SIG-M5 (cell line): ENCODE results near the gene AP2A2.

ENCODE experiments used
- DNase-seq: peaks from one replicate; lab custom pipeline; 2025; lab: John Stamatoyannopoulos, UW

The AP2A2 gene

GRCh38 chr11:898540-899190 is 27.0 kb upstream of the AP2A2 start:
- DNase-seq = no peak

DNA sequence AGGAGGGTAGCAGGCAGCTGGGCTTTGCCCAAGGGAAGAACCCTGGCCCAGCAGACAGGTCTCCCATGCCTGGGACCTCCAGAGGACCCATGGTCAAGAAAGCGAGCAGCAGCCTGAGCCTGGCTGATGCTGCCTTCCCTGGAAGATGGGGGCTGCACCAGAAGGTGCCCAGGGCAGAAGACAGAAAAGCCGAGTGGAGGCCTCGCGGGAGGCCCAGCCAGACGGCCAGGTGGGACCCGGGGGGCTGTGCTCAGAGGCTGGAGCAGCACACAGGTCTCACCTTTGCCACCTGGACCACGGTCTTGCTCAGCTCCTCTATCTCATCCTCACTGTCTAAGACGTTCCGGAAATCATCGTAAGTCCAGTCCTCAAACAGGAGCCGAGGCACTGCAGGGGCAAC is 25.9 kb upstream of the AP2A2 start:
- DNase-seq = no peak

DNA sequence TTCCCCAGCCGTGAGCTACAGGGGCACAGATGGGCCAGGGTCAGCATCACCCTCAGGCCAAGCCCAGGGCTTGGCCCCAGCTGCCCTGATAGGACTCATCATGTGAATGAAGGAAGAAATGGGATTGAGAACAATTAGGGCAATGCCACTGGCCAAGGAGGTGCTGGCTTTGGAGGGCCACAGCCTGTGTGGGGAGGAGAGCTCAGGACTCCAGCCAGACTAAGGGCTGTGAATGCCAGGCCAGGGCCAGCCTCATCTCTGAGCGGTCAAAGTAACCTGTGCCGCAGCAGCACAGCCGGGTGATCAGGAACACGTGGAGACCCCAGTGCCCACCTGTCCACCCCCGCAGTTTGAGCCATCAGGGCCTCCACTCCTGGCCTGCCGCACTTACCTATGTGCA is 25.1 kb upstream of the AP2A2 start:
- DNase-seq = no peak

DNA sequence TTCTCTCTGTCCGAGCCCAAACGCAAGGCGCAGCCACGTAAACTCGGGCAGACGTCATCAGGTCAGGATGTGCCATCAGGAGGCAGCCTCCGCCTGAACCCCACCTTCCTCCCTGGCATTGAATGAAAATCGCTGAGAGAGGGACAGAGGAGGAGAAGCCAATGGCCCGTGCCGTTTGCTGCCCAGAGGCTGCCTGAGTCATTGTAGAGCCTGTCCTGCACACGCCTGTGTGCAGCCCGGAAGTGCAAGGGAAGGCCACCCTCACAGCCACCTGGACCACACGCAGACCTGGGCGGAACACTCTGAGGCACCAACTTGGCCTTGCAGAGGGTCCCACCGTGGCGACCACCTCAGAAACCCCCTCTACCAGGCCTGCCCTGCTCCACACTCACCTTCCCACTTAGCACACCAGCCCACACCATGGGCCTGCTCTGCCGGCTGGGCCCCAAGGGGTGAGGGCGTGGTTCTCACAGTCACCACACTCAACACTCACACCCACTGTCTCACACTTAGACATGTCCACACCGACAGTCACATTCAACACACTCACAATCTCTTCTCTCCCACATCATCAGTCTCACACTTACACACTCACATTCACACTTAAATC is 24.1 kb upstream of the AP2A2 start:
- DNase-seq = no peak

DNA sequence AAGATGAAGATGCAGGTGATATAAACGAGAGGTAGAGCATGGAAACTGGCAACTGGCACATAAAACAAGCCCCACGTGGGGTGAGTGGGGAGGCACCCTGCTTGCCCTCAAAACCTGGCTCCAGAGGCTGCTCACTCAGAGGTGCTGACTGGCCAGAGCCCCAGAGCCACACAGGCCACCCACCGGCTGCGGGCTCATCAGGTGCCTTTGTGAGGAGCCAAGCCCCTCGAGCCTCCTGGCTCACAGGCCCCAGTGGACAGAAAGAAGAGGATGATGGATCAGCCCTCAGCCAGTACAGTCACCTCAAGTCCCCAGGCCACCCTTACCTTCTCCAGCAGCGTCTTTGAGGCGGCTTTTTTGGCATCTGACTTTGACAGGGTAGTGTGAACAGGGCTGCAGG is 21.3 kb upstream of the AP2A2 start:
- DNase-seq = no peak

- DNase-seq = no peak
These were observed 19.7 kb upstream of the AP2A2 start for GRCh38 chr11:905952-906351.

DNA sequence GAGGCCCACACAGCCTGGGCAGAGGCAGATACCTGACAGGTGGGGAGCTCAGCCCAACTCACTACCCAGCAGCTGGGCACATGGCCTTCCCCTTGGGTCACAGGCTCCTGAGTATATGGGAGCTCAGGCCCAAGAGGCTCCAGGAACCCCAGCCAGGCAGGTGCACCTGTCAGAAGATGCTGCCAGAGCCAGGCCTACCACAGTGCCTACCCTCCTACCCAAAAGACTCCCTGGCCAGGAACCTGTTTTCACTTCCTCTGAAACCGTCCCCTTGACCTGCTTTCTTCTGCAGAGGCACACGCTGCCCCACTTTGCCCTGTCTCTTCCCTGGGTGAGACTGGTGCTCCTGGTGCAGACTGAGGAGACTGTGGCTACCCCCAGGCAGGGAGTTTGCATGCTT is 18.0 kb upstream of the AP2A2 start:
- no peak for DNase-seq

- no peak for DNase-seq
These were observed 17.4 kb upstream of the AP2A2 start for GRCh38 chr11:908273-908672.

DNA sequence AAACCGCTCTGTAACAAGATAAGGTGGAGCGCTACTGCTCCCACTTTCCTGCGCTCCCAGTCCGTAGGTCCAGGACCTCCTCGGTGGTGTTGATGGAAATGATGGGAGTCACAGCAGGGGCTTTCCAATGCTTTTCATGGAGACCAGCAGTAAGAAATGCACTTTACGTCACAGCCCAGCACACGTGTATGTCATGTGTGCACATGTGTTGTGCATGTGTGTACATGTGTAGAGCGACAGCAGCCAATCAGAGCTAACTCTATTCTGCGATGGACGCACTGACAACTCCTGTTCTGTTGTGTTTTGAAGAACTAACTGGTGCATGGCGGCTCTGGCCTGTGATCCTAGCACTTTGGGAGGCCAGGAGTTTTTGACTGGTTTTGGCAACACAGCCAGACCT is 16.3 kb upstream of the AP2A2 start:
- no peak for DNase-seq

DNA sequence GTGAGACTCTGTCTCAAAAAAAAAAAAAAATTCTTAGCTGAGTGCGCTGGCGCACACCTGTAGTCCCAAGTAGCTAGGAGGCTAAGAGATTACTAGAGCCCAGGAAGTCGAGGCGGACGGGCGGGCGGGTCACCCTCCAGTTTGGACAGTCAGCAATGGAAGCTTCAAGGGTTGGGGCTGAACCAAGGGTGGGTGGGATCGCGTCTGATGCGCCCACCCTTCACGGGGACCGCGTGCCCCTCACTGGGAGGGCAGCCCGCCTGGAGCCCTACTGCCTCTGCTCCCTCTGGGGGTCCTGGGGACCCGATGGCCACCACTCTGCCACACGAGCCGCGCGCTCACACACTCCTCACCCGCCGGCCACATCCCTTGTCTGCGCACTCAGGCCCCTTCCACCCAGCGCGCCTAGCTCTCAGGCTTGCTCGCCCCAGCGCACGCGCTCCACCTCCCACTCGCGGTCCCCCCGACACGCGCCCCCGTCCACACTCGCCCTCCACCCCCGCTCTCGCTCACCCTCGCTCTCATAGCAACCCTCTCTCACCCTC is 15.6 kb upstream of the AP2A2 start:
- no peak for DNase-seq

DNA sequence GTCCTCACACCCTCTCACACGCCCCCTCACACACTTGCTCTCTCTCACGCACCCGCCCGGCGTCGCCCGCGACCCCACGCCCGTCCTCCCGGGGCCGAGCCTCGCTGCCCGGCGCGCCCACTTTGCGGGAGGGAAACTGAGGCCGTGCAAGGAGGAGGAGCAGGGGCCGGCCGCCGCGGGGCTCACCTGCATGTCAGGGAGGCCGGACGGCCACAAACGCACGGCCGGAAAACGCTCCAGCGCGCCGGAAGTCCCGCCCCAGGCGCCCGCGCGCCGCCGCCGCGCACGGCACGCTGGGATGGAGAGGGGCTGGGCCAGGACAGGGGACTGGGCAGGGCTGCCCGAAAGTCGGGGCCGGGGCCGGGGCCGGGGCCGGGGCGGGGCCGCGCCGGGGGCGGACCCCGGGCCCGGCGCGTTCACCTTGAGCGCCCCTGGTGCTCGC is 15.1 kb upstream of the AP2A2 start, which contains the start of gene CHID1:
Gene CHID1, minus strand, starts transcription at position 222 of the 442 bp plus-strand sequence. CDS start 5,994 bp downstream, outside the sequence.
- DNase-seq = no peak

- DNase-seq = no peak
These were observed 14.4 kb upstream of the AP2A2 start for GRCh38 chr11:911031-911889.

DNA sequence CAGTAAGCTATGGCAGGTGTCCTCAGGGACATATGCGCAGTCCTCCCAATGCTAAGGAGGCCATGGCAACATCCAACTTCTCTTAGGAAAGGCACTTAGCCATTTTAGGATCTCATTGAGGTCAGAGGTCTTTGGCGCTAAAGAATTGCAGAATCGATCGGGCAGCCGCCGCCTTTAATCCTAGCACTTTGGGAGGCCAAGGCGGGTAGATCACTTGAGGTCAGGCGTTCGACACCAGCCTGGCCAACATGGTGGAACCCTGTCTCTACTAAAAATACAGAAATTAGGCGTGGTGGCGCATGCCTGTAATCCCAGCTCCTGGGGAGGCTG is 13.8 kb upstream of the AP2A2 start:
- DNase-seq = no peak

- DNase-seq = no peak
These were observed 13.4 kb upstream of the AP2A2 start for GRCh38 chr11:912266-912665.

DNA sequence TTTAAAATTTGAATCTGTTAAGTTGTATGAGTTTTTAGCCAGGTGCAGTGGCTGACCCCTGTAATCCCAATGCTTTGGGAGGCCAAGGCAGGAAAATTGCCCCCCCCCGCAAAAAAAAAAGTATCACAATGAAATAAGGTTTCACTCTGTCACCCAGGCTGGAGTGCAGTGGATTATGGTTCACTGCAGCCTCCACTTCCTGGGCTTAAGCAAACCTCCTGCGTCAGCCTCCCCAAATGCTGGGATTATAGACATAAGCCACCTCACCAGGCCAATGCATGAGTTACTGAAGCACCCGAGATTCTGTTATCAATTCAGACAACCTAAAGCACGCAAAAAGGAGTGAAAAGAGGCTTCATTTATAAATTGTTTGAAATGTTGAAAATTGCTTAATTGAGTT is 12.6 kb upstream of the AP2A2 start:
- no peak for DNase-seq

DNA sequence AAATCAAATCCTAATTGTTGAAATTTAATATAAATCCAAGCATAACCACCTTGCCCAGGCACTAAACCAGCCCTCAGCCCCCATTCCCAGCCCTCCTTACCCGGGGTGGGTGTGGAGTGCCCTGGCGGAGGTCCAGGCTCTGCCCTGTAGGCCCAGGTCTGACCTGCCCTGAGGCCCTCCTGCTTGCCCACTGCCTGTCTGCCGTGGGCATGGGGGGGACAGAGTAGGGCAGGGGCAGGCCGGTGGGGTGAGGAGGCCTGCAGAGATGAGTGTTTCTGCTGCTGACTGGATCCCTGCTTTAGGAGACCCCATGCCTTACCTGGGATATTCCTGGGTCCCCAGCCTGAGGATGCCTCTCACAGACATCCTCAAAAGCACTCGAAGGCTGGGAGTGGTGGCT is 11.5 kb upstream of the AP2A2 start:
- DNase-seq = no peak

- DNase-seq = no peak
These were observed 10.7 kb upstream of the AP2A2 start for GRCh38 chr11:914747-915501.

DNA sequence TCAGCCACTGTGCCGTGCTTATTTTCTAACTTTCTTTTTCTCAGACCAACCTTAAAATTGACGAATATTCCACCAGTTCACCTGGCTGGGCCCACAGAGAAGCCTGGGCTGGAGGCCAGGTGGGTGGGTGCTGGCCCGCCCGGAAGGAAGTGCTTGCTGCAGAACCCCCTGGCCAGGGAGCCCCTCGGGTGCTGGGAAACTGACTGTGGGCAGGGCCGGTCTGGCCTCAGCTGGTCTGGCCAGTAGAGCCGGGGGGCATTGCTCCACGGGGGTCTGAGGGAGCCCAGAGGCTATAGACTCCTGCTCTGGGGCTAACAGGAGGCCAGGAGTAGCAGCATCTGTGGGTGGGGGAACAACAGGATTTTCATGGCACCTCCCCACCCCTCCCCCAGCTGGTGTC is 8.2 kb upstream of the AP2A2 start:
- no peak for DNase-seq

DNA sequence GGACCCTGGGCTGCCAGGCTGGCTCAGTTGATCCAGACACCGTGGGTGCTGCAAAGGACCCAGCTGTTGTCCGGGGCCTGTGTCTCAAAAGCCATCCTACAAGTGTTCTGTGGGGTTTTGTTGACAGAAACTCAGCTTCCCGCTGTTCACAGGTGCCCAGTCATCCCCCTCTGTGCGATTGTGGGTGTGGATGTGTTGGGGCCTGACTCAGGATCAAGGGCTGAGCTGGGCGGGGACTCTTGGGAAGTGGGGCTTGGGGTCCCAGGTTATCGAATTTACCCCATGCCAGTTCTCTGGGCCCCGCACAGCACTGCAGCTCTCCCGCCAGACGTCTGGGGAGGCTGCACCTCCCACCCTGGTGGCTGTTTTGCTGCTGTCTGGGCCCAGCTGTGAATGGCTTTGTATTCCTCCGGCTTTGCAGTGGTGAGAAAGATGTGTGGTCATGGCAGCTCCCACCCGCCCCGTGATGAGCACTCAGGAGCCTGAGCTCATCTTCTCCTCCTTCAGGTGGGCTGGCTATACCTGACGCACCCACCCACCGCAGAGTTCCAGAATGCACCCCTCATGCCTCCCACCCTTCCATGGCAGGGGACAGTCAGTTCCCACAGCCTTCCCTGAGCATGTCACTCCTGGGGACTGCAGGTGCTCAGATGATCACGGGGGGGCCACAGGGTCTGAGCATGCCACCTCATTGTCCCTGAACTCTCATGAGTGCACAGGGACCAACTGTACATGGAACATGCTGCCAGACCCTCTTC is 3.6 kb upstream of the AP2A2 start:
- no peak for DNase-seq

- no peak for DNase-seq
These were observed 1.8 kb upstream of the AP2A2 start for GRCh38 chr11:923691-924405.
